Measurements from ENCODE around the gene ITPRIPL2.

ITPRIPL2 gene

GRCh38 chr16:19162085-19162484, 48.3 kb downstream of the ITPRIPL2 start:
- peaks cover 6% of the 10 kb centered on the region for H3K27me3 ChIP-seq (replicated peaks; ENCODE audit: control insufficient read depth, insufficient read depth, low read length)
- H3K9me3 ChIP-seq (ENCODE audit: control insufficient read depth, low read length) = no peaks in the 10 kb centered on the region
- no peaks in the 10 kb centered on the region for H3K4me1 ChIP-seq (ENCODE audit: control insufficient read depth, insufficient read depth, low read length)
- H3K4me3 ChIP-seq (ENCODE audit: low read length) = no peak overlapping the region
- no peaks in the 10 kb centered on the region for H3K36me3 ChIP-seq (ENCODE audit: control insufficient read depth, insufficient read depth, low read length, severe bottlenecking)
- DNase-seq (ENCODE audit: low read depth) = no peak
- no peak overlapping the region for H3K9ac ChIP-seq (ENCODE audit: low read length)

GRCh38 chr16:19163215-19163614, 49.5 kb downstream of the ITPRIPL2 start:
- H3K4me1 ChIP-seq (ENCODE audit: control insufficient read depth, insufficient read depth, low read length) = peaks cover 3% of the 10 kb centered on the region
- no peak overlapping the region for H3K4me3 ChIP-seq (ENCODE audit: low read length)
- DNase-seq (ENCODE audit: low read depth) = no peak

GRCh38 chr16:19164285-19164684, 50.5 kb downstream of the ITPRIPL2 start:
- Histone ChIP-seq H3K36me3 (ENCODE audit: control insufficient read depth, insufficient read depth, low read length, severe bottlenecking) (no peaks in the 10 kb centered on the region), H3K9me3 (ENCODE audit: control insufficient read depth, low read length) (no peaks in the 10 kb centered on the region), H3K4me1 (ENCODE audit: control insufficient read depth, insufficient read depth, low read length) (peaks cover 3% of the 10 kb centered on the region), H3K27me3 (replicated peaks; ENCODE audit: control insufficient read depth, insufficient read depth, low read length) (peaks cover under 1% of the 10 kb centered on the region), H3K9ac (ENCODE audit: low read length) (no peak overlapping the region), H3K4me3 (ENCODE audit: low read length) (no peak overlapping the region)
- DNase-seq (ENCODE audit: low read depth) = no peak

More at GRCh38 chr16:19163215-19163614, 49.5 kb downstream of the ITPRIPL2 start:
- Histone ChIP-seq H3K27me3 (replicated peaks; ENCODE audit: control insufficient read depth, insufficient read depth, low read length) (peaks cover under 1% of the 10 kb centered on the region), H3K9ac (ENCODE audit: low read length) (no peak overlapping the region), H3K9me3 (ENCODE audit: control insufficient read depth, low read length) (no peaks in the 10 kb centered on the region), H3K36me3 (ENCODE audit: control insufficient read depth, insufficient read depth, low read length, severe bottlenecking) (no peaks in the 10 kb centered on the region)

- Histone ChIP-seq H3K4me1 (ENCODE audit: control insufficient read depth, insufficient read depth, low read length) (peaks cover 3% of the 10 kb centered on the region), H3K36me3 (ENCODE audit: control insufficient read depth, insufficient read depth, low read length, severe bottlenecking) (no peaks in the 10 kb centered on the region), H3K9ac (ENCODE audit: low read length) (no peak overlapping the region), H3K4me3 (ENCODE audit: low read length) (no peak overlapping the region), H3K9me3 (ENCODE audit: control insufficient read depth, low read length) (no peaks in the 10 kb centered on the region), H3K27me3 (replicated peaks; ENCODE audit: control insufficient read depth, insufficient read depth, low read length) (peaks cover 9% of the 10 kb centered on the region)
- DNase-seq (ENCODE audit: low read depth) = no peak
Observed at GRCh38 chr16:19165101-19165500, 51.3 kb downstream of the ITPRIPL2 start.

GRCh38 chr16:19166500-19166899, 52.7 kb downstream of the ITPRIPL2 start:
- no peak overlapping the region for H3K9ac ChIP-seq (ENCODE audit: low read length)
- no peak overlapping the region for H3K4me3 ChIP-seq (ENCODE audit: low read length)
- no peaks in the 10 kb centered on the region for H3K9me3 ChIP-seq (ENCODE audit: control insufficient read depth, low read length)
- peaks cover 3% of the 10 kb centered on the region for H3K4me1 ChIP-seq (ENCODE audit: control insufficient read depth, insufficient read depth, low read length)
- no peak for DNase-seq (ENCODE audit: low read depth)
- H3K27me3 ChIP-seq (replicated peaks; ENCODE audit: control insufficient read depth, insufficient read depth, low read length) = peaks cover 20% of the 10 kb centered on the region
- H3K36me3 ChIP-seq (ENCODE audit: control insufficient read depth, insufficient read depth, low read length, severe bottlenecking) = no peaks in the 10 kb centered on the region

- peak; percentile 80 for DNase-seq (ENCODE audit: low read depth)
- Histone ChIP-seq H3K4me1 (ENCODE audit: control insufficient read depth, insufficient read depth, low read length) (peaks cover 3% of the 10 kb centered on the region), H3K27me3 (replicated peaks; ENCODE audit: control insufficient read depth, insufficient read depth, low read length) (peaks cover 27% of the 10 kb centered on the region), H3K9me3 (ENCODE audit: control insufficient read depth, low read length) (no peaks in the 10 kb centered on the region), H3K9ac (ENCODE audit: low read length) (peak within 1 kb of the TSS; percentile 39), H3K4me3 (ENCODE audit: low read length) (peak within 1 kb of the TSS; percentile 69), H3K36me3 (ENCODE audit: control insufficient read depth, insufficient read depth, low read length, severe bottlenecking) (no peaks in the 10 kb centered on the region)
Observed at GRCh38 chr16:19167710-19168370, 54.1 kb downstream of the ITPRIPL2 start, which contains the start of gene SYT17. TSS of gene SYT17 (plus strand) at chr16:19168240. CDS start at chr16:19168647, 407 bp downstream.

- Histone ChIP-seq H3K27me3 (replicated peaks; ENCODE audit: control insufficient read depth, insufficient read depth, low read length) (peaks cover 27% of the 10 kb centered on the region), H3K9ac (ENCODE audit: low read length) (peak overlapping the region; percentile 39)
- peak; percentile 23 for DNase-seq (ENCODE audit: low read depth)
Observed at GRCh38 chr16:19168371-19169081, 54.8 kb downstream of the ITPRIPL2 start.

GRCh38 chr16:19169082-19169639, 55.4 kb downstream of the ITPRIPL2 start:
- Histone ChIP-seq H3K4me3 (ENCODE audit: low read length) (no peak overlapping the region), H3K36me3 (ENCODE audit: control insufficient read depth, insufficient read depth, low read length, severe bottlenecking) (no peaks in the 10 kb centered on the region), H3K4me1 (ENCODE audit: control insufficient read depth, insufficient read depth, low read length) (peaks cover 3% of the 10 kb centered on the region), H3K9me3 (ENCODE audit: control insufficient read depth, low read length) (no peaks in the 10 kb centered on the region), H3K27me3 (replicated peaks; ENCODE audit: control insufficient read depth, insufficient read depth, low read length) (peaks cover 33% of the 10 kb centered on the region), H3K9ac (ENCODE audit: low read length) (no peak overlapping the region)
- no peak for DNase-seq (ENCODE audit: low read depth)

More at GRCh38 chr16:19168371-19169081, 54.8 kb downstream of the ITPRIPL2 start:
- Histone ChIP-seq H3K9me3 (ENCODE audit: control insufficient read depth, low read length) (no peaks in the 10 kb centered on the region), H3K4me1 (ENCODE audit: control insufficient read depth, insufficient read depth, low read length) (peaks cover 3% of the 10 kb centered on the region), H3K4me3 (ENCODE audit: low read length) (peak overlapping the region; percentile 69), H3K36me3 (ENCODE audit: control insufficient read depth, insufficient read depth, low read length, severe bottlenecking) (no peaks in the 10 kb centered on the region)

- no peaks in the 10 kb centered on the region for H3K36me3 ChIP-seq (ENCODE audit: control insufficient read depth, insufficient read depth, low read length, severe bottlenecking)
- no peak overlapping the region for H3K9ac ChIP-seq (ENCODE audit: low read length)
- H3K4me1 ChIP-seq (ENCODE audit: control insufficient read depth, insufficient read depth, low read length) = peaks cover 3% of the 10 kb centered on the region
- peaks cover 38% of the 10 kb centered on the region for H3K27me3 ChIP-seq (replicated peaks; ENCODE audit: control insufficient read depth, insufficient read depth, low read length)
- no peak for DNase-seq (ENCODE audit: low read depth)
- H3K4me3 ChIP-seq (ENCODE audit: low read length) = no peak overlapping the region
- no peaks in the 10 kb centered on the region for H3K9me3 ChIP-seq (ENCODE audit: control insufficient read depth, low read length)
Observed at GRCh38 chr16:19170043-19170655, 56.4 kb downstream of the ITPRIPL2 start.

All from adipocyte (in vitro differentiated cells).